HPDE6-E6E7 (cell line): ENCODE data around the gene CEP250.
"Not testable (repeated sequence)": the region's sequence is repeated elsewhere in the genome, so short reads cannot be mapped to it uniquely, and the experiment has no call there.

Experiments used
- DNase-seq: peaks from one replicate; pipeline ENCODE4 v3.0.0; 2011; ENCODE audit warnings: missing footprints; ENCODE audit errors: extremely low spot score

The CEP250 gene

GRCh38 chr20:35491823-35492222, 36.4 kb downstream of the CEP250 start:
- no peak for DNase-seq

GRCh38 chr20:35492352-35492751, 37.0 kb downstream of the CEP250 start:
- DNase-seq, result no peak

- no peak for DNase-seq
These were observed 41.1 kb downstream of the CEP250 start for GRCh38 chr20:35496481-35496880.

- DNase-seq, result no peak
These were observed 41.9 kb downstream of the CEP250 start for GRCh38 chr20:35497320-35497719.

GRCh38 chr20:35497780-35498189, 42.4 kb downstream of the CEP250 start:
- no peak for DNase-seq

GRCh38 chr20:35499271-35499670, 43.9 kb downstream of the CEP250 start:
- no peak for DNase-seq

GRCh38 chr20:35502352-35502751, 47.0 kb downstream of the CEP250 start:
- no peak for DNase-seq

GRCh38 chr20:35503281-35503680, 47.9 kb downstream of the CEP250 start:
- no peak for DNase-seq

GRCh38 chr20:35503841-35504561, 48.6 kb downstream of the CEP250 start:
- DNase-seq, result no peak

- no peak for DNase-seq
These were observed 49.4 kb downstream of the CEP250 start for GRCh38 chr20:35504751-35505150.

- no peak for DNase-seq
These were observed 50.8 kb downstream of the CEP250 start for GRCh38 chr20:35506179-35506578.

- DNase-seq, result no peak
These were observed 51.7 kb downstream of the CEP250 start for GRCh38 chr20:35506872-35507638.

- no peak for DNase-seq
These were observed 53.3 kb downstream of the CEP250 start for GRCh38 chr20:35508493-35509218.

- no peak for DNase-seq
These were observed 55.7 kb downstream of the CEP250 start for GRCh38 chr20:35510951-35511735.

GRCh38 chr20:35511814-35512420, 56.5 kb downstream of the CEP250 start:
- peak; percentile 63 for DNase-seq

- DNase-seq, result no peak
These were observed 59.1 kb downstream of the CEP250 start for GRCh38 chr20:35514371-35514932.

- DNase-seq, result no peak
These were observed 59.9 kb downstream of the CEP250 start for GRCh38 chr20:35515341-35515740.

- DNase-seq, result peak; percentile 100
These were observed 60.7 kb downstream of the CEP250 start for GRCh38 chr20:35515949-35516645.

- no peak for DNase-seq
These were observed 61.7 kb downstream of the CEP250 start for GRCh38 chr20:35517125-35517524.

GRCh38 chr20:35517767-35518166, 62.4 kb downstream of the CEP250 start:
- DNase-seq, result not testable (repeated sequence)
